Ishikawa (cell line): ENCODE measurements around the gene TNS3.

Source experiments
- CEBPB ChIP-seq: IDR thresholded peaks from 2 replicates; pipeline ENCODE4 v1.6.1; 2012
- EP300 ChIP-seq: IDR thresholded peaks from 2 replicates; pipeline ENCODE4 v1.6.1; 2012; ENCODE audit warnings: borderline replicate concordance
- FOXM1 ChIP-seq: IDR thresholded peaks from 2 replicates; pipeline ENCODE4 v1.6.1; 2012; ENCODE audit warnings: low read depth, borderline replicate concordance
- MAX ChIP-seq: IDR thresholded peaks from 2 replicates; pipeline ENCODE4 v1.6.1; 2012
- REST ChIP-seq: IDR thresholded peaks from 2 replicates; pipeline ENCODE4 v1.6.1; 2012; ENCODE audit warnings: low read depth, mild to moderate bottlenecking
- TCF12 ChIP-seq: IDR thresholded peaks from 2 replicates; pipeline ENCODE4 v1.6.1; 2012; ENCODE audit warnings: low read depth
- USF1 ChIP-seq: IDR thresholded peaks from 2 replicates; pipeline ENCODE4 v1.6.1; 2012

- TF ChIP-seq CEBPB (no peak), REST (no peak), MAX (no peak), FOXM1 (no peak), TCF12 (no peak), USF1 (no peak), EP300 (no peak)
These were observed 4.5 kb downstream of the TNS3 start for GRCh38 chr7:47577321-47577919.
